Measurements from ENCODE around the gene TNIP2. TPM values are rescaled to one million over a fixed set of nuclear protein-coding genes. Genes with fewer than 3 reads are reported as not detected.

Gene TNIP2
- total RNA-seq = 45.6 and 45.8 TPM in 2 replicates

DNA sequence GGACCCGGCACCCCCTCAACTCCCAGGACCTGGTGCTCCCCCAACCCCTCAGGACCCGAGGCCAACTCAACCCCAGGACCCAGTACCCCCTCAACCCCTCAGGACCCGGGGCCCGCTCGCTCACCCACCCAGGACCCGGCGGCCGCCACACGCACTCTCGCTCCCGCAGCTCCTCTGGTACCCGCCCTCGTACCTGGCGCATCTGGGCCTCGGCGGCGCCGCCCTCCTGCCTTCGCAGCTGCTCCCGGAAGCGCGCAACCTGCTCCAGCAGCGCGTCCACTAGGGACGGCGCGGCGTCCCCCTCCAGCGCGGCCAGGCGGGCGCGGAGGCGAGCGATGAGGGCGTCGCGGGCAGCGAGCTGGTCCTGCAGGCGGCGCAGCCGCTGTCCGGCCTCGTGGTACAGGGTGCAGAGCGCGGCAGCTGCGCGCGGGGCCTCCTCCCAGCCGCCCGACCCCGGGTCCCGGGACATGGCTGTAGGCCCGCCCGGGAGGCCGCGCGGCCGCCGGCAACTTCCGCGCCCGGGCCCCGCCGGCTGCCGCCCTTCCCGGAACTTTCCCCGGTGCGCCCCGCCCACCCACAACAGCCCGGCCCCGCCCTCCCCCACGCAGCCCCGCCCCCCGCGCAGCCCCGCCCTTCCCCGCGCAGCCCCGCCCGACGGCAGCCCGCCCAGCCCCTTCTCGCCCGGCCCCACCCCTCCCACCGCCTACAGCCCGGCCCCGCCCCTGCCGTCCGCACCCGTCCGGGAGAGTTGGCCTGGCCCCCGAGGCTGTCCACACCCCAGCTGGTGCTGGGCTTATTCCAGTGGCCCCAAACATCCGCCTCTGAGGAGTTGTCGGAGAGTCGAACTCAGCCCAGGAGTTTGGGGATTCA lies at the start of gene TNIP2:
TNIP2 (minus strand) TSS at position 516 of the 870 bp plus-strand sequence; CDS start at position 469, 47 bp downstream.

DNA sequence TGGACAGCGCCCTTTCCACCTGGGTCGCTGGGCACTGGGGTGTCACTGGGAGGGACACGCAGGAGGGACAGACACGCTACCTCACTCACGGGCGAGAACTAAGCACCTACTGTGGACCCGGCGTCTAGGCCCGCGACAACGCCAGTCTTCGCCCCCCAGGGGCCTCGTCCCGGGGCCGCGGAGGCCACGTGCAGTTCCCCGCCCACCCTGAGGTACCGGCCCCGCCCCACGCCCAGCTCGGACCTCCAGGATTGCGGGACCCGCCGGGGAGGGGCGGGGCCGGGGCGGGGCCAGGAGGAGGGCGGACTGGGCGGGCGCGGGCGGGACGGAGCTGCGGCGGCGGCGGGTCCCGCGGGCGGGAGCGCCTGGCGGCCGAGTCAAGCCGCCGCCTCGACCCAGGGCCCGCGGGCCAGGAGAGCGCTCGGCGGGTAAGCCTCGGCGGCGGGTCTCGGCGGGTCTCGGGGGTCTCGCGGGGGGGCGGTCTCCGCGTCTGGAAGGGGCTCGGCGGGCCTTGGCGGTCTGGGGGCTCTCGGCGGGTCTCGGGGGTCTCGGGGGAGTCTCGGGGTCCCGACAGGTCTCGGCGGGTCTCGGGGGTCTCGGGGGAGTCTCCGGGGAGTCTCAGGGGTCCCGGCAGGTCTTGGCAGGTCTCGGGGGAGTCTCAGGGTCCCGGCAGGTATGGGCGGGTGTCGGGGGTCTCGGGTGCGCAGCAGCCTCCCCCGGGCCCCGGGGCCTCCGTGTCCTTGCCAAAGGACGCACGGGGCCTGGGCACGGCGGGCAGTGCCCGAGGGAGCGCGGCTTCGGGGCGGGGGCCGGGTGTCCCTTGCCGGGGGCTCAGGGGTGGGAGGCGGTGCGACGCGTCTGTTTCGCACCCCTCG lies 36.8 kb upstream of the TNIP2 start, which contains the start of gene SH3BP2:
SH3BP2 (plus strand) TSS at position 375 of the 875 bp plus-strand sequence. CDS start 27,533 bp downstream, outside the sequence.

Other genes starting within 250 kb of the TNIP2 start
- gene FAM193A, start 219.7 kb downstream of the TNIP2 start, total RNA-seq = 16.2 and 17.6 TPM in 2 replicates
- gene SH3BP2, start 36.7 kb upstream of the TNIP2 start, total RNA-seq = 33.4 and 39.3 TPM in 2 replicates
- 190 and 208 TPM in 2 replicates for gene ADD1, start 87.5 kb upstream of the TNIP2 start, total RNA-seq
- gene NOP14, start 207.1 kb upstream of the TNIP2 start, total RNA-seq = 23.8 and 25.5 TPM in 2 replicates
- gene GRK4, start 207.2 kb upstream of the TNIP2 start, total RNA-seq = 4.4 and 4.7 TPM in 2 replicates